GM18868 (cell line): Measurements from ENCODE around the gene RASAL2.
A peak's percentile ranks its signal among the peaks of the same experiment; 100 is the strongest.

Source experiments
- ATAC-seq: cut with Tn5 transposase; IDR thresholded peaks from one replicate; pipeline ENCODE4 v1.9.1; 2021; ENCODE audit warnings: mild to moderate bottlenecking, moderate library complexity; ENCODE audit not compliant: unreplicated experiment

The RASAL2 gene

DNA sequence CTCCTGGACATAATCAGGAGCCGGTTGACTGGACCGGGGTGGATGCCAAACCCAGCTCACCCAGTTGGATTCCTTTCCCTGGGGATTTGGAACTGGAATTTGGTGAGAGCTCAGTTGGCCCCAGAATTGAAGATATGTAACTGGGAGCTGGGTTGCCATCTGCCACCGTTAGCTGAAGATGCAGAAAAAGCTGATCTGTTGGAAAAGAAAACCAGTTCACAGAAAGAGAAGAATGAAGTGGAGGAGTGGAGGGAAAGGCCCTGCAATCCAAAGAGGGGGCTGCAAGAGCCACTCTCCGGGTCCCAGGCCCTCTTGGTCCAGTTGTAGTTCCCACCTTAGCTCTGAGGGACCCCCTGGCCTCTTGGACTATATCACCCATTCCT lies 435.0 kb downstream of the RASAL2 start:
- no peak for ATAC-seq

GRCh38 chr1:178529364-178530036 lies 435.6 kb downstream of the RASAL2 start:
- no peak for ATAC-seq

GRCh38 chr1:178530037-178530402 lies 436.1 kb downstream of the RASAL2 start:
- no peak for ATAC-seq

GRCh38 chr1:178530502-178530901 lies 436.6 kb downstream of the RASAL2 start:
- no peak for ATAC-seq

- peak; percentile 11 for ATAC-seq
Measured at GRCh38 chr1:178531887-178532286, 438.0 kb downstream of the RASAL2 start.

- ATAC-seq, result peak; percentile 89
Measured at GRCh38 chr1:178532392-178532791, 438.5 kb downstream of the RASAL2 start.

GRCh38 chr1:178533121-178533946 lies 439.4 kb downstream of the RASAL2 start:
- ATAC-seq, result no peak
